Activated CD4-positive, alpha-beta T cell treated with anti-CD3 and anti-CD28 coated beads, Interleukin-2, amount 10 ng/mL, durations not matched to agents 7 days and 5 days (primary cell): ENCODE results near the gene POLR2A. TPM values are rescaled to one million over a fixed set of nuclear protein-coding genes. Genes with fewer than 3 reads are reported as not detected.

ENCODE experiments used
- CTCF ChIA-PET: fragments of 350-600 bp; sonication (Branson Sonifier 250); formaldehyde crosslinking; loops from one replicate; lab custom pipeline; 2021; ENCODE audit warnings: antibody characterized with exemption; lab: Charles Lee
- POLR2A ChIA-PET: fragments of 350-600 bp; sonication (Branson Sonifier 250); formaldehyde crosslinking; loops from one replicate; lab custom pipeline; 2021; ENCODE audit warnings: antibody characterized with exemption; lab: Charles Lee
- DNase-seq: peaks from one replicate; pipeline ENCODE4 v3.0.0-alpha.2; 2020
- H3K27ac Mint-ChIP-seq: one replicate; pipeline ENCODE4 v1.8.0; 2021; ENCODE audit warnings: mild to moderate bottlenecking, moderate library complexity, mixed read lengths
- H3K27me3 Mint-ChIP-seq: one replicate; pipeline ENCODE4 v1.8.0; 2021; ENCODE audit warnings: mixed read lengths
- H3K36me3 Mint-ChIP-seq: one replicate; pipeline ENCODE4 v1.8.0; 2021; ENCODE audit warnings: low read depth, mixed read lengths
- H3K4me1 Mint-ChIP-seq: one replicate; pipeline ENCODE4 v1.8.0; 2021; ENCODE audit warnings: mixed read lengths
- H3K4me3 Mint-ChIP-seq: one replicate; pipeline ENCODE4 v1.8.0; 2021; ENCODE audit warnings: mild to moderate bottlenecking, moderate library complexity, mixed read lengths
- H3K9me3 Mint-ChIP-seq: one replicate; pipeline ENCODE4 v1.8.0; 2021; ENCODE audit warnings: mixed read lengths
- total RNA-seq, 2 experiments: library from RNA; stranded (reverse); gene quantifications; one replicate each; pipeline ENCODE4 v1.2.3, GENCODE V29; 2021

POLR2A gene
- total RNA-seq, 2 experiments from 2014 or later, result 175 to 201 TPM

GRCh38 chr17:7528842-7529241, 44.7 kb downstream of the POLR2A start:
- H3K27me3 Mint-ChIP-seq, result peaks cover 1% of the 10 kb centered on the region
- ChIA-PET POLR2A (no interaction called here), CTCF (no interaction called here)
- no peak for DNase-seq
- no peak overlapping the region for H3K27ac Mint-ChIP-seq
- peaks cover 21% of the 10 kb centered on the region for H3K9me3 Mint-ChIP-seq
- no peak overlapping the region for H3K4me3 Mint-ChIP-seq
- H3K4me1 Mint-ChIP-seq, result no peaks in the 10 kb centered on the region
- peaks cover 7% of the 10 kb centered on the region for H3K36me3 Mint-ChIP-seq

- peaks cover 20% of the 10 kb centered on the region for H3K9me3 Mint-ChIP-seq
- no peak overlapping the region for H3K4me3 Mint-ChIP-seq
- H3K36me3 Mint-ChIP-seq, result peaks cover 7% of the 10 kb centered on the region
- H3K27ac Mint-ChIP-seq, result no peak overlapping the region
- no peaks in the 10 kb centered on the region for H3K4me1 Mint-ChIP-seq
- H3K27me3 Mint-ChIP-seq, result no peaks in the 10 kb centered on the region
- CTCF ChIA-PET, result interaction anchor here (1.0 kb wide), 1 partner anchor 17 kb away, joined by 5 read pairs; no protein-coding TSS in a partner anchor
- no peak for DNase-seq
- POLR2A ChIA-PET, result no interaction called here
Observed at GRCh38 chr17:7530023-7530900, 46.1 kb downstream of the POLR2A start.

GRCh38 chr17:7538050-7538449, 53.9 kb downstream of the POLR2A start:
- ChIA-PET POLR2A (no interaction called here), CTCF (no interaction called here)
- peaks cover 5% of the 10 kb centered on the region for H3K36me3 Mint-ChIP-seq
- no peak overlapping the region for H3K4me3 Mint-ChIP-seq
- H3K27me3 Mint-ChIP-seq, result peaks cover under 1% of the 10 kb centered on the region
- DNase-seq, result no peak
- no peaks in the 10 kb centered on the region for H3K4me1 Mint-ChIP-seq
- no peak overlapping the region for H3K27ac Mint-ChIP-seq
- peaks cover 13% of the 10 kb centered on the region for H3K9me3 Mint-ChIP-seq

GRCh38 chr17:7538891-7539545, 54.9 kb downstream of the POLR2A start:
- Mint-ChIP-seq H3K27me3 (peaks cover 9% of the 10 kb centered on the region), H3K36me3 (peaks cover 5% of the 10 kb centered on the region), H3K27ac (no peak overlapping the region), H3K9me3 (peaks cover 13% of the 10 kb centered on the region), H3K4me3 (no peak overlapping the region), H3K4me1 (no peaks in the 10 kb centered on the region)
- DNase-seq, result no peak
- ChIA-PET POLR2A (no interaction called here), CTCF (no interaction called here)

GRCh38 chr17:7541074-7541621, 57.0 kb downstream of the POLR2A start:
- peaks cover 5% of the 10 kb centered on the region for H3K36me3 Mint-ChIP-seq
- H3K27me3 Mint-ChIP-seq, result peaks cover 9% of the 10 kb centered on the region
- POLR2A ChIA-PET, result no interaction called here
- H3K4me3 Mint-ChIP-seq, result no peak overlapping the region
- no peak for DNase-seq
- H3K9me3 Mint-ChIP-seq, result peaks cover 13% of the 10 kb centered on the region
- CTCF ChIA-PET, result interaction anchor here (0.6 to 1.2 kb wide), 4 partner anchors 19 to 104 kb away, joined by 3 to 5 read pairs (median 3); no protein-coding TSS in a partner anchor
- H3K4me1 Mint-ChIP-seq, result no peaks in the 10 kb centered on the region
- no peak overlapping the region for H3K27ac Mint-ChIP-seq

GRCh38 chr17:7544911-7545310, 60.7 kb downstream of the POLR2A start:
- DNase-seq, result no peak
- ChIA-PET POLR2A (no interaction called here), CTCF (interaction anchor here (6.0 kb wide), 1 partner anchor 16 kb away, joined by 38 read pairs; the partner anchor contains the start of gene SENP3)
- Mint-ChIP-seq H3K9me3 (no peaks in the 10 kb centered on the region), H3K27ac (no peak overlapping the region), H3K27me3 (peaks cover 9% of the 10 kb centered on the region), H3K36me3 (peaks cover 5% of the 10 kb centered on the region), H3K4me3 (no peak overlapping the region), H3K4me1 (peaks cover 17% of the 10 kb centered on the region)

- peak within 1 kb of the TSS; percentile 90 for H3K27ac Mint-ChIP-seq
- no peaks in the 10 kb centered on the region for H3K9me3 Mint-ChIP-seq
- peak within 1 kb of the TSS; percentile 86 for H3K4me3 Mint-ChIP-seq
- peaks cover 55% of the 10 kb centered on the region for H3K4me1 Mint-ChIP-seq
- peaks cover 2% of the 10 kb centered on the region for H3K27me3 Mint-ChIP-seq
- H3K36me3 Mint-ChIP-seq, result peaks cover 32% of the 10 kb centered on the region
- ChIA-PET CTCF (interaction anchor here (1.2 to 6.0 kb wide), 5 partner anchors 10 to 255 kb away, joined by 3 to 38 read pairs (median 4); partner anchors contain the start of genes SENP3 and TNFSF13), POLR2A (no interaction called here)
- DNase-seq, result peak; percentile 69
Observed at GRCh38 chr17:7548585-7549400, 64.6 kb downstream of the POLR2A start, which contains the start of gene TNFSF12. TSS of gene TNFSF12 (plus strand) at chr17:7549058. CDS start at chr17:7549154, 96 bp downstream.

Other genes starting within 250 kb of the POLR2A start
- gene DVL2, start 249.8 kb upstream of the POLR2A start, total RNA-seq, result 10 to 100 TPM; 53.2 TPM
- 10 to 100 TPM; 55.9 to 59.2 TPM for gene PHF23, start 244.9 kb upstream of the POLR2A start, total RNA-seq
- 100 to 1,000 TPM; 256 to 279 TPM for gene GABARAP, start 241.9 kb upstream of the POLR2A start, total RNA-seq
- gene CTDNEP1, start 232.6 kb upstream of the POLR2A start, total RNA-seq, result 100 to 1,000 TPM; 168 to 183 TPM
- gene ELP5, start 232.2 kb upstream of the POLR2A start, total RNA-seq, result 10 to 100 TPM; 41.7 to 42.4 TPM
- under 1 TPM in 1 of 2 experiments, not detected in 1; 0.29 TPM for gene CLDN7, start 221.9 kb upstream of the POLR2A start, total RNA-seq
- gene SLC2A4, start 202.6 kb upstream of the POLR2A start, total RNA-seq, result not detected
- gene YBX2, start 189.7 kb upstream of the POLR2A start, total RNA-seq, result under 1 TPM; 0.55 to 0.83 TPM
- gene EIF5A, start 176.7 kb upstream of the POLR2A start, total RNA-seq, result 100 to 1,000 TPM; 470 to 502 TPM
- 100 to 1,000 TPM in 1 of 2 experiments, 10 to 100 TPM in 1; 85.9 to 105 TPM for gene GPS2, start 169.0 kb upstream of the POLR2A start, total RNA-seq
- 10 to 100 TPM; 34.7 to 38.1 TPM for gene NEURL4, start 155.0 kb upstream of the POLR2A start, total RNA-seq
- 100 to 1,000 TPM; 727 to 775 TPM for gene ACAP1, start 147.8 kb upstream of the POLR2A start, total RNA-seq
- 10 to 100 TPM; 11.2 to 12.5 TPM for gene KCTD11, start 132.2 kb upstream of the POLR2A start, total RNA-seq
- under 1 TPM in 1 of 2 experiments, not detected in 1; 0.23 TPM for gene TMEM95, start 129.2 kb upstream of the POLR2A start, total RNA-seq
- 1 to 10 TPM; 1.5 to 2.1 TPM for gene TNK1, start 103.3 kb upstream of the POLR2A start, total RNA-seq
- 100 to 1,000 TPM; 151 to 161 TPM for gene PLSCR3, start 89.8 kb upstream of the POLR2A start, total RNA-seq
- gene TMEM256, start 80.3 kb upstream of the POLR2A start, total RNA-seq, result 10 to 100 TPM; 47.2 to 48.3 TPM
- 1 to 10 TPM in 1 of 2 experiments, under 1 TPM in 1; 0.89 to 1.4 TPM for gene NLGN2, start 76.5 kb upstream of the POLR2A start, total RNA-seq
- gene SPEM1, start 64.0 kb upstream of the POLR2A start, total RNA-seq, result not detected
- gene SPEM2, start 58.8 kb upstream of the POLR2A start, total RNA-seq, result not detected
- gene SPEM3, start 55.5 kb upstream of the POLR2A start, total RNA-seq, result not detected
- 10 to 100 TPM; 16.7 to 18.1 TPM for gene TMEM102, start 48.9 kb upstream of the POLR2A start, total RNA-seq
- gene FGF11, start 44.9 kb upstream of the POLR2A start, total RNA-seq, result 1 to 10 TPM; 6.8 to 9.4 TPM
- 10 to 100 TPM; 18.8 to 19.2 TPM for gene CHRNB1, start 39.3 kb upstream of the POLR2A start, total RNA-seq
- gene ZBTB4, start 4.7 kb upstream of the POLR2A start, total RNA-seq, result 10 to 100 TPM; 25.8 to 28.4 TPM
- not detected for gene SLC35G6, start 2.9 kb upstream of the POLR2A start, total RNA-seq
- gene TNFSF12, start 64.7 kb downstream of the POLR2A start, total RNA-seq, result 10 to 100 TPM; 79.6 to 82.5 TPM
- 1 to 10 TPM; 3.8 to 4.0 TPM for gene TNFSF13, start 74.4 kb downstream of the POLR2A start, total RNA-seq
- gene SENP3, start 77.6 kb downstream of the POLR2A start, total RNA-seq, result 10 to 100 TPM; 51.8 to 53.0 TPM
- gene CD68, start 95.3 kb downstream of the POLR2A start, total RNA-seq, result 1 to 10 TPM; 3.8 to 4.4 TPM
- 10 to 100 TPM; 62.3 to 81.7 TPM for gene MPDU1, start 99.5 kb downstream of the POLR2A start, total RNA-seq
- under 1 TPM; 0.57 to 0.71 TPM for gene SOX15, start 105.7 kb downstream of the POLR2A start, total RNA-seq
- 10 to 100 TPM; 27.5 to 28.8 TPM for gene FXR2, start 130.5 kb downstream of the POLR2A start, total RNA-seq
- gene SAT2, start 143.5 kb downstream of the POLR2A start, total RNA-seq, result 10 to 100 TPM; 18.5 to 23.6 TPM
- gene SHBG, start 145.8 kb downstream of the POLR2A start, total RNA-seq, result not detected
- under 1 TPM in 1 of 2 experiments, not detected in 1; 0.08 TPM for gene ATP1B2, start 166.6 kb downstream of the POLR2A start, total RNA-seq
- gene TP53, start 203.1 kb downstream of the POLR2A start, total RNA-seq, result 100 to 1,000 TPM; 154 to 182 TPM
- 10 to 100 TPM; 22.6 to 24.2 TPM for gene WRAP53, start 204.1 kb downstream of the POLR2A start, total RNA-seq
- not detected for gene EFNB3, start 220.8 kb downstream of the POLR2A start, total RNA-seq
- not detected for gene DNAH2, start 233.4 kb downstream of the POLR2A start, total RNA-seq